Suprapubic skin (tissue), 4 donors: ENCODE results near the gene ARIH1. TPM values are rescaled to one million over a fixed set of nuclear protein-coding genes. Genes with fewer than 3 reads are reported as not detected.

Source experiments
- DNase-seq, 2 donors: peaks; one replicate each; pipeline ENCODE4 v3.0.0-alpha.2; 2019; ENCODE audit warnings: low spot score in 2 of 2
- H3K27ac ChIP-seq: fragments of 200-600 bp; sonication (generic); one replicate; pipeline ENCODE4 v1.5.1; 2019
- H3K27me3 ChIP-seq: fragments of 200-600 bp; sonication (generic); one replicate; pipeline ENCODE4 v1.5.1; 2019
- H3K36me3 ChIP-seq: fragments of 200-600 bp; sonication (generic); one replicate; pipeline ENCODE4 v1.5.1; 2019
- H3K4me1 ChIP-seq: fragments of 200-600 bp; sonication (generic); one replicate; pipeline ENCODE4 v1.5.1; 2019
- H3K4me3 ChIP-seq: fragments of 200-600 bp; sonication (generic); one replicate; pipeline ENCODE4 v1.5.1; 2019; ENCODE audit warnings: mild to moderate bottlenecking
- H3K9me3 ChIP-seq: fragments of 200-600 bp; sonication (generic); one replicate; pipeline ENCODE4 v1.5.1; 2019
- CTCF ChIP-seq, 2 donors: fragments of 200-600 bp in 1 of 2; fragments of 450-650 bp in 1 of 2; sonication (generic) in 1 of 2; IDR thresholded peaks; one replicate each; pipeline ENCODE4 v1.5.1; 2016 to 2019; ENCODE audit warnings: antibody characterized with exemption in 2 of 2, mild to moderate bottlenecking in 1 of 2, moderate library complexity in 1 of 2
- EP300 ChIP-seq: sonication (generic); formaldehyde crosslinking; IDR thresholded peaks from one replicate; pipeline ENCODE4 v1.6.1; 2017; ENCODE audit warnings: antibody characterized with exemption
- POLR2A ChIP-seq, 2 donors: fragments of 450-650 bp; IDR thresholded peaks; one replicate each; pipeline ENCODE4 v1.6.1; 2017; ENCODE audit warnings: antibody characterized with exemption in 2 of 2, mild to moderate bottlenecking in 2 of 2, moderate library complexity in 2 of 2
- POLR2AphosphoS5 ChIP-seq, 3 donors: sonication (generic); formaldehyde crosslinking; IDR thresholded peaks; one replicate each; pipeline ENCODE4 v1.6.1; 2017; ENCODE audit warnings: antibody characterized with exemption in 3 of 3
- WGBS: methylation state at CpG from one replicate; pipeline ENCODE4 v1.1.5; 2018; 5-methylcytosine and 5-hydroxymethylcytosine counted together
- total RNA-seq, 4 donors: library from RNA; depleted of rRNA; stranded (reverse); fragments of >200 nt; gene quantifications; one replicate each; pipeline ENCODE4 v1.1.0, GENCODE V29; 2016

ARIH1 gene
- total RNA-seq, 4 donors from 2014 or later = 73.1 to 84.8 (median 78.0) TPM

- no peaks in the 10 kb centered on the region for H3K27me3 ChIP-seq
- 91% methylated on average over 1 of the region's 1 CpG for WGBS
- TF ChIP-seq CTCF (IDR thresholded peaks at IDR 0.05) = no peak
- TF ChIP-seq POLR2A (IDR thresholded peaks at IDR 0.05) = no peak
- no peak for TF ChIP-seq POLR2AphosphoS5 (IDR thresholded peaks at IDR 0.05)
- TF ChIP-seq EP300 = no peak
- no peak overlapping the region for H3K4me3 ChIP-seq
- H3K4me1 ChIP-seq = no peaks in the 10 kb centered on the region
- DNase-seq = no peak
- H3K27ac ChIP-seq = no peak overlapping the region
- H3K9me3 ChIP-seq = no peaks in the 10 kb centered on the region
- peaks cover 58% of the 10 kb centered on the region for H3K36me3 ChIP-seq
Measured at GRCh38 chr15:72564091-72564490, 90.0 kb downstream of the ARIH1 start.

- no peaks in the 10 kb centered on the region for H3K9me3 ChIP-seq
- no peak overlapping the region for H3K4me3 ChIP-seq
- TF ChIP-seq POLR2AphosphoS5 (IDR thresholded peaks at IDR 0.05) (no peak), POLR2A (IDR thresholded peaks at IDR 0.05) (no peak)
- no peak for DNase-seq
- 69% methylated on average over 1 of the region's 1 CpG for WGBS
- no peaks in the 10 kb centered on the region for H3K4me1 ChIP-seq
- H3K27ac ChIP-seq = no peak overlapping the region
- peaks cover 66% of the 10 kb centered on the region for H3K36me3 ChIP-seq
- no peaks in the 10 kb centered on the region for H3K27me3 ChIP-seq
Measured at GRCh38 chr15:72566973-72567372, 92.8 kb downstream of the ARIH1 start.

- Histone ChIP-seq H3K27me3 (no peaks in the 10 kb centered on the region), H3K4me3 (no peak overlapping the region), H3K9me3 (no peaks in the 10 kb centered on the region), H3K36me3 (peaks cover 65% of the 10 kb centered on the region), H3K4me1 (no peaks in the 10 kb centered on the region), H3K27ac (no peak overlapping the region)
- TF ChIP-seq POLR2AphosphoS5 (IDR thresholded peaks at IDR 0.05) (no peak), EP300 (no peak), POLR2A (IDR thresholded peaks at IDR 0.05) (no peak), CTCF (IDR thresholded peaks at IDR 0.05) (no peak)
- WGBS = 91% methylated on average over 1 of the region's 1 CpG
- DNase-seq = no peak
Measured at GRCh38 chr15:72570059-72570458, 95.9 kb downstream of the ARIH1 start.

GRCh38 chr15:72579814-72580213 lies 105.7 kb downstream of the ARIH1 start:
- no peak for DNase-seq
- Histone ChIP-seq H3K4me1 (no peaks in the 10 kb centered on the region), H3K9me3 (no peaks in the 10 kb centered on the region), H3K4me3 (no peak overlapping the region), H3K27ac (no peak overlapping the region), H3K36me3 (peaks cover 84% of the 10 kb centered on the region), H3K27me3 (no peaks in the 10 kb centered on the region)
- 99% methylated on average over 3 of the region's 3 CpGs for WGBS
- TF ChIP-seq POLR2A (IDR thresholded peaks at IDR 0.05) (no peak), EP300 (no peak), CTCF (IDR thresholded peaks at IDR 0.05) (no peak), POLR2AphosphoS5 (IDR thresholded peaks at IDR 0.05) (no peak)

GRCh38 chr15:72584006-72584405 lies 109.9 kb downstream of the ARIH1 start:
- no peaks in the 10 kb centered on the region for H3K9me3 ChIP-seq
- WGBS = 84% methylated on average over 4 of the region's 4 CpGs
- no peak overlapping the region for H3K4me3 ChIP-seq
- no peak overlapping the region for H3K27ac ChIP-seq
- H3K27me3 ChIP-seq = no peaks in the 10 kb centered on the region
- DNase-seq = no peak
- H3K36me3 ChIP-seq = peaks cover 62% of the 10 kb centered on the region
- H3K4me1 ChIP-seq = no peaks in the 10 kb centered on the region
- no peak for TF ChIP-seq POLR2A (IDR thresholded peaks at IDR 0.05)
- no peak for TF ChIP-seq POLR2AphosphoS5 (IDR thresholded peaks at IDR 0.05)
- no peak for TF ChIP-seq EP300
- no peak for TF ChIP-seq CTCF (IDR thresholded peaks at IDR 0.05)

GRCh38 chr15:72585025-72585424 lies 110.9 kb downstream of the ARIH1 start:
- Histone ChIP-seq H3K9me3 (no peaks in the 10 kb centered on the region), H3K27ac (no peak overlapping the region), H3K4me1 (no peaks in the 10 kb centered on the region), H3K27me3 (no peaks in the 10 kb centered on the region), H3K4me3 (no peak overlapping the region), H3K36me3 (peaks cover 55% of the 10 kb centered on the region)
- DNase-seq = no peak
- no peak for TF ChIP-seq EP300
- TF ChIP-seq POLR2AphosphoS5 (IDR thresholded peaks at IDR 0.05) = no peak
- TF ChIP-seq POLR2A (IDR thresholded peaks at IDR 0.05) = no peak
- no peak for TF ChIP-seq CTCF (IDR thresholded peaks at IDR 0.05)
- 96% methylated on average over 2 of the region's 2 CpGs for WGBS
